ENCODE data around the gene TRAPPC14.

DNA sequence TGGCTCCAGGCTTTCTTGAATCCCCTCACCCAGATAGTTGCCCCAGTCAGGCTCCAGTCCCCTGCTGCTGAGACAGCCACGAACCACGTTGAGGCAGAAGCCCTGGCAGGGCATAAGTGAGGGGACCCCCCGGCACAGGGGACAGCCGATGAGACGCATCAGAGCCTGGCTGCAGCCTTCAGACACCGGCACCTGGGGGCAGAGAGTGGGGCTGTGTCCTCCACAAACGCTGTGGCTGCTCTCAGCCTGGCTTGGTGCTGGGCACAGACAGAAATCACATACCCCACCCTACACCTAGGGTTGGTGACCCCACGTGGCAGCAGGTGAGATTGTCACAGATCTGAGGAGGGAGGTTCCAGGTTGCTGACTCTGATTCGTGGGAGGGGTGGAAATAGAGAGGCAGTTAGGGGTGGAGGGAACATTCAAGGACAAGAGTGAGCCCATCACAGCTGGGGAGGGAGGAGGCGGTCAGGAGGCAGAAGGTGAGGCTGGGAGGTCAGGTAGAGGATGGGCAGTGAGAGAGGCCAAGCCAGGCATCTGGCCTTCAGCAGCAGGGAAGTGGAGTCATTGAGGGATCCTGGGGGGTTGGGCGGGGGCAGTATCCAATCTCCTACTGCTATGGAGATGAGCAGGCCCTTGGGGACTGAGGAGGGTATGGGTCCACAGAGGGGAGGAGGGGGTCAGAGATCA, 15.4 kb upstream of the TRAPPC14 start:
- TF ChIP-seq, protein P1, sequence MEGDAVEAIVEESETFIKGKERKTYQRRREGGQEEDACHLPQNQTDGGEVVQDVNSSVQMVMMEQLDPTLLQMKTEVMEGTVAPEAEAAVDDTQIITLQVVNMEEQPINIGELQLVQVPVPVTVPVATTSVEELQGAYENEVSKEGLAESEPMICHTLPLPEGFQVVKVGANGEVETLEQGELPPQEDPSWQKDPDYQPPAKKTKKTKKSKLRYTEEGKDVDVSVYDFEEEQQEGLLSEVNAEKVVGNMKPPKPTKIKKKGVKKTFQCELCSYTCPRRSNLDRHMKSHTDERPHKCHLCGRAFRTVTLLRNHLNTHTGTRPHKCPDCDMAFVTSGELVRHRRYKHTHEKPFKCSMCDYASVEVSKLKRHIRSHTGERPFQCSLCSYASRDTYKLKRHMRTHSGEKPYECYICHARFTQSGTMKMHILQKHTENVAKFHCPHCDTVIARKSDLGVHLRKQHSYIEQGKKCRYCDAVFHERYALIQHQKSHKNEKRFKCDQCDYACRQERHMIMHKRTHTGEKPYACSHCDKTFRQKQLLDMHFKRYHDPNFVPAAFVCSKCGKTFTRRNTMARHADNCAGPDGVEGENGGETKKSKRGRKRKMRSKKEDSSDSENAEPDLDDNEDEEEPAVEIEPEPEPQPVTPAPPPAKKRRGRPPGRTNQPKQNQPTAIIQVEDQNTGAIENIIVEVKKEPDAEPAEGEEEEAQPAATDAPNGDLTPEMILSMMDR (IDR thresholded peaks at IDR 0.05) = no peak
- no peak for TF ChIP-seq POLR2A (IDR thresholded peaks at IDR 0.05)
